Retinal pigment epithelial cell (primary cell): Measurements from ENCODE around the gene CHMP1A.
"Not testable (repeated sequence)": the region's sequence is repeated elsewhere in the genome, so short reads cannot be mapped to it uniquely, and the experiment has no call there.

Experiments
- DNase-seq: peaks from one replicate; pipeline ENCODE4 v3.0.0-alpha.2; 2010; ENCODE audit warnings: low read depth
- H3K4me3 ChIP-seq: 2 replicates; pipeline ENCODE4 v1.5.1; 2011; ENCODE audit warnings: mild to moderate bottlenecking, low read length, control low read depth, moderate library complexity
- TF ChIP-seq, protein P1 (sequence below): conservative IDR thresholded peaks from 2 replicates; pipeline ENCODE4 v1.5.1; 2011; ENCODE audit warnings: low read depth, low read length, control low read depth, inconsistent platforms

The CHMP1A gene

DNA sequence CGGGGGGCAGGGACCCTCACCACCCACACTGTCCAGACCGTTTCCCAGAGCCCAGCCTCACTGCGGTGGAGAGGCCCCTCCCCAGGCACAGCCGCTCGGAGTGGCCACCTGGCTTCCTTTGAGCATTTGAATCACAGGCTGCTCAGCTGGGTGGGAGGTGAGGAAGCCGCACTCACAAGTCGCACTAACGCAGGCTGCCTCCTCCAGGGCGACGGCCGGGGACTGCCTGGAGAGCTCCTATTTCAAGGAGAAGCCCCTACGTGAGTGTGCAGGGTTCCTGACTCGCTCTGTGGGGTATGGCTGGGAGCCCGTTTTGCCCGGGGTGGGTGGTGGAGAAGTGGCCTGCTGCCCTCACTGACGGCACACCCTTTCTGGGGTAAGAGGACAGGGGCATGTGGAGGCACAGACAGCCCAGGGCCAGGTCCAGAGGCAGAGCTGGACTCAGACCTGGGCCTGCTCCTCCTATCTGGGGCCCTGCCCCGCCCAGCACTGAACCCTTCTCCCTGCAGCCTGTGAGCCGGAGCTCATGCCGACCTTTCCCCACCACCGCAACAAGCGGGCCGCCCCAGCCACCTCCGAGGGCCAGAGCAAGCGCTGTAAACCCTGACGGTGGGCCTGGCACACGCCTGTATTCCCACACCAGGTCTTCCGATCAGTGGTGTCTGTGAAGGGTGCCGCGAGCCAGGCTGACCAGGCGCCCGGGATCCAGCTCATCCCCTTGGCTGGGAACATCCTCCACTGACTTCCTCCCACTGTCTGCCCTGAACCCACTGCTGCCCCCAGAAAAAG, 37.8 kb upstream of the CHMP1A start:
- DNase-seq, result no peak
- no peak overlapping the region for H3K4me3 ChIP-seq
- TF ChIP-seq, protein P1, sequence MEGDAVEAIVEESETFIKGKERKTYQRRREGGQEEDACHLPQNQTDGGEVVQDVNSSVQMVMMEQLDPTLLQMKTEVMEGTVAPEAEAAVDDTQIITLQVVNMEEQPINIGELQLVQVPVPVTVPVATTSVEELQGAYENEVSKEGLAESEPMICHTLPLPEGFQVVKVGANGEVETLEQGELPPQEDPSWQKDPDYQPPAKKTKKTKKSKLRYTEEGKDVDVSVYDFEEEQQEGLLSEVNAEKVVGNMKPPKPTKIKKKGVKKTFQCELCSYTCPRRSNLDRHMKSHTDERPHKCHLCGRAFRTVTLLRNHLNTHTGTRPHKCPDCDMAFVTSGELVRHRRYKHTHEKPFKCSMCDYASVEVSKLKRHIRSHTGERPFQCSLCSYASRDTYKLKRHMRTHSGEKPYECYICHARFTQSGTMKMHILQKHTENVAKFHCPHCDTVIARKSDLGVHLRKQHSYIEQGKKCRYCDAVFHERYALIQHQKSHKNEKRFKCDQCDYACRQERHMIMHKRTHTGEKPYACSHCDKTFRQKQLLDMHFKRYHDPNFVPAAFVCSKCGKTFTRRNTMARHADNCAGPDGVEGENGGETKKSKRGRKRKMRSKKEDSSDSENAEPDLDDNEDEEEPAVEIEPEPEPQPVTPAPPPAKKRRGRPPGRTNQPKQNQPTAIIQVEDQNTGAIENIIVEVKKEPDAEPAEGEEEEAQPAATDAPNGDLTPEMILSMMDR, result no peak

DNA sequence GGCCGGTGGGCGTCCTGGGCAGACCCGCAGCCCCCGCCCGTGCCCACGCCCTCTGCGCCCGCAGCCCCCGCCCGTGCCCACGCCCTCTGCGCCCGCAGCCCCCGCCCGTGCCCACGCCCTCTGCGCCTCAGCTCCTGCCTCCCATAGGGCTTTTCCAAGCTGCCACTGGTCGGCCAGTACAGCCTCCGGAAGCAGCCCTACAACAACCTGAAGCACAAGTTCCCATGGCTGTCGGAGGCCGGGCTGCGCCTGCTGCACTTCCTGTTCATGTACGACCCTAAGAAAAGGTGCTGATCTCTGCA, 37.2 kb upstream of the CHMP1A start:
- H3K4me3 ChIP-seq, DNase-seq: not testable (repeated sequence)

DNA sequence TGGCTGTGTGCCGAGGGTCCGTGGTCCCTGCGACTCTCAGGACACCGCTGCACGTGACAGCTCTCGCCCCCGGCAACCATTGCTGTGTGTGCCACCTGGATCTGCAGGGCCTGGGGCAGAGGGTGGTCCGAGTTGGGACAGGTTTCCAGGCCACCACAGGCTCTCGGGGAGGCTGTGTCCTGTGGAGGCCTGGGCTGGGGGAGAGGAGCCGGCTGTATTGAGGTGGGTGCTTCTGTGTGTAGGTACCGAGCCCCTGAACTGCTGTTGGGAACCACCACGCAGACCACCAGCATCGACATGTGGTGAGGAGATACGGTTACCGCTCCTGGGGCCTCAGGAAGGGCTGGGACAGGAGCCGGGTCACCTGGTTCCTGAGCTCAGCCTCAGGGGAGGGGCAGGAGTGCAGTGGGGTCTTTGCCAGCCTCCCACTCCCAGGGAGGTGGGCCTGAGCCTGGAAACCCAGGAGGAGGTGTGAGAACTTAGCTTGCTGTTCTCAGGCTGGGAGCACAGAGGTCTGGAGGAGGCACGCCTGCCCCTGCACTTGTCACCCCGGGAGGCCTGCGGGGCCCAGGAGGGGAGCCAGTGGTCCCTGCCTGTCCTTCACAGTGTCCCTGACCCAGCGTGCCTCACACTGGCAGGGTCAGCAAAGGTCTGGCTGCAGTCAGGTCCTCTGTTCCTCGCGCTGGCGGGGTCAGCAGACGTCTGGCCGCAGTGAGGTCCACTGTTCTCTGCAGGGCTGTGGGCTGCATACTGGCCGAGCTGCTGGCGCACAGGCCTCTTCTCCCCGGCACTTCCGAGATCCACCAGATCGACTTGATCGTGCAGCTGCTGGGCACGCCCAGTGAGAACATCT, 36.6 kb upstream of the CHMP1A start:
- DNase-seq, result no peak

DNA sequence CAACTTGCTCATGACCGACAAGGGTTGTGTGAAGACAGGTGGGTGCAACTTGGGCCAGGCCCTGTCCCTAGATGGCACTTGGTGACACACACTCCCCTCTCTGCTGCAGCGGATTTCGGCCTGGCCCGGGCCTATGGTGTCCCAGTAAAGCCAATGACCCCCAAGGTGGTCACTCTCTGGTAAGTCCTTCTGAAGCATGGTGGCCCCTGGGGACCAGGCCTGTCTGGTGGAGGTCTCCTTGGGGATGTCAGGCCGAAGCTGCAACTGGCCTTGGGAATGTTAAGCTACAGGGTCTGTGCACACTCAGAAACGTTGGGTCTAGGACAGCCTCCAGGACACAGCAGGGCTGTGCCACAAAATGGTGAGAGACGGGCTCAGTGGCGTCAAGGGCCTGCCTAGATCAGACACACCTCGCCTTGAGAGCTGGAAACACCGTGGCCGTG, 35.8 kb upstream of the CHMP1A start:
- no peak for DNase-seq
- no peak overlapping the region for H3K4me3 ChIP-seq
- TF ChIP-seq, protein P1, result no peak

More for the DNA sequence above, 36.6 kb upstream of the CHMP1A start:
- H3K4me3 ChIP-seq, result no peak overlapping the region
- TF ChIP-seq, protein P1, result no peak

DNA sequence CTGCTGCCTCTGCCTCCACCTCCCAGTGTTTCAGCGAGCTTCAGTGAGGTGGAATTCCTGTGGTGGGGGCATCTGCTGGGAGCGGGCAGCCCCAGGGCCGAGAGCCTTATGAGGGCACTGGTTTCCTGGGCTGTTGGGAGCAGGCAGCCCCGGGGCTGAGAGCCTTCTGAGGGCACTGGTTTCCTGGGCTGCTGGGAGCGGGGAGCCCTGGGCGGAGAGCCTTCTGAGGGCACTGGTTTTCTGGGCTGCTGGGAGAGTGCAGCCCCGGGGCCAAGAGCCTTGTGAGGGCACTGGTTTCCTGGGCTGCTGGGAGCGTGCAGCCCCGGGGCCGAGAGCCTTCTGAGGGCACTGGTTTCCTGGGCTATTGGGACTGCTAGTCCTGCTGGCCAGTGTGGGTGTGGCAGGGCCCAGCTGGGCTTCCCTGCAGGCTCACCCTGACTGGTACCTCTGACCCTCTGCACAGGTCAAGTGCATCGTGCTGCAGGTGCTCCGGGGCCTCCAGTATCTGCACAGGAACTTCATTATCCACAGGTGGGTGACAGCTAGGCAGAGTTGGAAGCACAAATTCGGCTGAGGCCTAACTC, 34.6 kb upstream of the CHMP1A start:
- TF ChIP-seq, protein P1, result no peak
- H3K4me3 ChIP-seq, result no peak overlapping the region
- DNase-seq, result no peak

DNA sequence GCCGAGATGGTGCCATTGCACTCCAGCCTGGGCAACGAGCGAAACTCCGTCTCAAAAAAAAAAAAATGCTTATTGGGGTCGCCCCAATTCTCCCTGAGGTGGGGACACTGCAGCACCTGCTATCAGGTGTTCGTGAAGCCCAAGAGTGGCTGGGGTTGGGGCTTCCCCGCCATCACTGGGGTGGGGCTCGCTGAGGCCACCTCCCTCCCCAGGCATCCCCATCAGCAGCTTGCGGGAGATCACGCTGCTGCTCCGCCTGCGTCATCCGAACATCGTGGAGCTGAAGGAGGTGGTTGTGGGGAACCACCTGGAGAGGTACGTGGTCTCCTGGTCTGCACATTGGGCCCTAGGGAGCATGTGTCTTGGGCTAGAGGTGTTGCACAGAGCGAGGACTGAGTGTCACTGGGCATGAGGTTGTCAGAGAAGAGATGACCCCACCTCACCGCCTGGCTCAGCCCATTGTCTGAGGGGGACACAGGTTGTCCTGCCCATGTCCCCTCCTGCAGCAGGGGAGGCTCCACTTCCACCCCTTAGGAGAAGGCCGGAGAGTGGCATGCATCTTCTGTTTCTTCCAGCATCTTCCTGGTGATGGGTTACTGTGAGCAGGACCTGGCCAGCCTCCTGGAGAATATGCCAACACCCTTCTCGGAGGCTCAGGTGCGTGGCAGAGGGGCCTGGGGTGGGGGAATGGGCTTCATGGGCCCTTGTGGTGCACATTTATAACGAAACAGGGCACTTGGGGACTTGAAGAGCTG, 33.9 kb upstream of the CHMP1A start:
- TF ChIP-seq, protein P1, result no peak

DNA sequence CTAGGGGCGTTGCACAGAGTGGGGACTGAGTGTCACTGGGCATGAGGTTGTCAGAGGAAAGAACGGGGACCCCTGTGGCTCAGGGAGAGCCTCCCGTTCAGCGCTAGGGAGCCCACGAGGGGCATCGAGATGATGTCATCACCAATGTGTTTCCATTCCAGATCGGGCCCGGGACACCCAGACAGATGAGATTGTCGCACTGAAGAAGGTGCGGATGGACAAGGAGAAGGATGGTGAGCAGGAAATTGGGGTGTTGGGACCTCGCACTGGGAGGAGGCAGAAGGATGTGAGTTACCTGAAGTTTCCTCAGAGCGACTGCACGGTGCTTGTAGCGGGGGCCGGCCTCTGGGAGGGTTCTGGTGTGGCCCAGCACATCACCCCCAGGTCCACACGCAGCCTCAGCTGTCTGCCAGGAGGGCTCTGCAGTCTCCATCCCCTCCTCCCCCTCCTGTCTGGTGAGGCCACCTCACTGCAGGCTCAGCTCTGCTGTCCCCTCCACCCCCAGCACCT, 32.9 kb upstream of the CHMP1A start:
- H3K4me3 ChIP-seq, result no peak overlapping the region
- no peak for DNase-seq
- TF ChIP-seq, protein P1, result no peak

More for the DNA sequence above, 33.9 kb upstream of the CHMP1A start:
- H3K4me3 ChIP-seq, result no peak overlapping the region
- DNase-seq, result no peak

DNA sequence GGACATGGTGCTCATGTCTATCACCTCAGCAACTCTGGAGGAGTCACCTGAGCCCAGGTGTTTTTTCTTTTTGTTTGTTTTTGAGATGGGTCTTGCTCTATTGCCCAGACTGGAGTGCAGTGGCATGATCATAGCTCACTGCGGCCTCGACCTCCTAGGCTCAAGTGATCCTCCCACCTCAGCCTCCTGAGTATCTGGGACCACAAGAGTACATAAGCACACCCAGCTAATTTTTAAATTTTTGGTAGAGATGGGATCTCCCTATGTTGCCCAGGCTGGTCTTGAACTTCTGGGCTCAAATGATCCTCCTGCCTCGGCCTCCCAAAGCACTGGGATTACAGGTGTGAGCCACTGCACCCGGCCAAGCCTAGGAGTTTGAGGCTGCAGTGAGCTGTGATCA, 32.1 kb upstream of the CHMP1A start:
- not testable (repeated sequence) for DNase-seq, H3K4me3 ChIP-seq
